Embryonic facial prominence (tissue), 1 donor: ENCODE results near the gene RYR1.
"Not testable (repeated sequence)": the region's sequence is repeated elsewhere in the genome, so short reads cannot be mapped to it uniquely, and the experiment has no call there.

Source experiments
- DNase-seq: peaks from one replicate; pipeline ENCODE4 v3.0.0-alpha.2; 2016; ENCODE audit errors: extremely low spot score

Gene RYR1

DNA sequence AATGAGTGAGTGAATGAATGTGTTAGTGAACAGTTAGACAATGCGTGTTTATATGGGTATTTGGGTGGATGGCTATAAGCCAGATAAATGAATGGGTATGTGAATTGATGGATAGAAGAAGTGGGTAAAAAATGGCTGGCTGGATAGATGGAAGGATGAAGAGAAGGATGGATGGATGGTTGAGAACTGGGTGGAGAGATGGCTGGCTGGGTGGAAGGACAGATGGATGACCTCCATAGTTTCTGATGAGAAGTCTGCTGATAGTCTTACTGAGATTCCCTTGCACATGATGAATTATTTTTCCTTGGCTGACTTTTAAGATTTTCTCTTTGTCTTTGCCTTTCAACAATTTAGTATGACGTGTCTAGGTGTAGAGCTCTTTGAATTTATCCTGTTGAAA lies 57.4 kb downstream of the RYR1 start:
- no peak for DNase-seq

DNA sequence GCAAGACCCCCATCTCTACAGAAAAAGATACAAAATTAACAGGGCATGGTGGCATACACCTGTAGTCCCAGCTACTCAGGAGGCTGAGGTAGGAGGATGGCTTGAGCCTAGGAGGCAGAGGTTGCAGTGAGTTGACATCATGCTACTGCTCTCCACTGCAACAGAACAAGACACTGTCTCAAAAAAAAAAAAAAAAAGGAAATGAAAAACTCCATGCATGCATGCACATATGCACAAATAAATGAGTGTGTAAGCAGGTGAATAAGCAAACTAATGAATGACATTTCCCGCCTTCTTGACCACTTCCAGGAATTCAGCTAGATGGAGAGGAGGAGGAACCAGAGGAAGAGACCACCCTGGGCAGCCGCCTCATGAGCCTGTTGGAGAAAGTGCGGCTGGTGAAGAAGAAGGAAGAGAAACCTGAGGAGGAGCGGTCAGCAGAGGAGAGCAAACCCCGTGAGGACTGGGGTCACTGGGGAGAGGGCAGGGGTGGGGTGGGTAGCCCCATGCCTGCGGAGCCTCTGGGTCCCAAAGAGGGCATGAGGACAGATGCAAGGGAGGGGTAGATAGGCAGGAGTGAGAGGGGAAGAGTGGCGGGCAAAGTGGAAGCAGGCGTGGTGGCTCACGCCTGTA lies 58.8 kb downstream of the RYR1 start:
- no peak for DNase-seq

DNA sequence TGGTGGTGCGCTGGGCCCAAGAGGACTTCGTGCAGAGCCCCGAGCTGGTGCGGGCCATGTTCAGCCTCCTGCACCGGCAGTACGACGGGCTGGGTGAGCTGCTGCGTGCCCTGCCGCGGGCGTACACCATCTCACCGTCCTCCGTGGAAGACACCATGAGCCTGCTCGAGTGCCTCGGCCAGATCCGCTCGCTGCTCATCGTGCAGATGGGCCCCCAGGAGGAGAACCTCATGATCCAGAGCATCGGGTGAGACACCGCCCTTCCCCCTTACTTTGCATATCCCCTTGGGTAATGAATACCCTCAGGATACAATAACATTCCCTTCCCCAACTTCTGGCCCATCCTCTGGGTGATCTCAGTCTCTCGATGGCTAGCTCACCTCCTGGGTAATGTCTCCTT lies 60.9 kb downstream of the RYR1 start:
- DNase-seq = no peak

DNA sequence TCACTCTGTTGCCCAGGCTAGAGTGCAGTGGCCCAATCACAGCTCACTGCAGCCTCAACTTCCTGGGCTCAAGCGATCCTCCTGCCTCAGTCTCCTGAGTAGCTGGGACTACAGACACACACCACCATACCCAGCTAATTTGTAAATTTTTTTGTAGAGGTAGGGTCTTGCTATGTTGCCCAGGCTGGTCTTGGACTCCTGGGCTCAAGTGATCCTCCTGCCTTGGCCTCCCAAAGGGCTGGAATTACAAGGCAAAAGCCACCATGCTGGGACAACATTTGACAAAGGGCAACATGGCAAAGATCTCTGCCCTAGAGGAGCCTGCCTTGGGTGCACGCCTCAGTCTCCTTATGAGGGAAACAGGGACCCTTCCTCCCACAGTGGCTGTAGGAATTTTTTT lies 61.9 kb downstream of the RYR1 start:
- DNase-seq = not testable (repeated sequence)

DNA sequence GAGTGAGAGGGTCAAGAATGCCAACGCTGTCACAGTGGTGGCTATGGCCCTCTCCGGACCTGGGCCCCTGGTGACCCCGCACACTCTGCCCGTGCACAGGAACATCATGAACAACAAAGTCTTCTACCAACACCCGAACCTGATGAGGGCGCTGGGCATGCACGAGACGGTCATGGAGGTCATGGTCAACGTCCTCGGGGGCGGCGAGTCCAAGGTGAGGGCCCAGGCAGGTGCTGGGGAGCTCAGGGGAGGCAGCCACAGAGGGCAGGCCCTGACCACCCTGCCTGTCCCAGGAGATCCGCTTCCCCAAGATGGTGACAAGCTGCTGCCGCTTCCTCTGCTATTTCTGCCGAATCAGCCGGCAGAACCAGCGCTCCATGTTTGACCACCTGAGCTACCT lies 62.6 kb downstream of the RYR1 start:
- no peak for DNase-seq

DNA sequence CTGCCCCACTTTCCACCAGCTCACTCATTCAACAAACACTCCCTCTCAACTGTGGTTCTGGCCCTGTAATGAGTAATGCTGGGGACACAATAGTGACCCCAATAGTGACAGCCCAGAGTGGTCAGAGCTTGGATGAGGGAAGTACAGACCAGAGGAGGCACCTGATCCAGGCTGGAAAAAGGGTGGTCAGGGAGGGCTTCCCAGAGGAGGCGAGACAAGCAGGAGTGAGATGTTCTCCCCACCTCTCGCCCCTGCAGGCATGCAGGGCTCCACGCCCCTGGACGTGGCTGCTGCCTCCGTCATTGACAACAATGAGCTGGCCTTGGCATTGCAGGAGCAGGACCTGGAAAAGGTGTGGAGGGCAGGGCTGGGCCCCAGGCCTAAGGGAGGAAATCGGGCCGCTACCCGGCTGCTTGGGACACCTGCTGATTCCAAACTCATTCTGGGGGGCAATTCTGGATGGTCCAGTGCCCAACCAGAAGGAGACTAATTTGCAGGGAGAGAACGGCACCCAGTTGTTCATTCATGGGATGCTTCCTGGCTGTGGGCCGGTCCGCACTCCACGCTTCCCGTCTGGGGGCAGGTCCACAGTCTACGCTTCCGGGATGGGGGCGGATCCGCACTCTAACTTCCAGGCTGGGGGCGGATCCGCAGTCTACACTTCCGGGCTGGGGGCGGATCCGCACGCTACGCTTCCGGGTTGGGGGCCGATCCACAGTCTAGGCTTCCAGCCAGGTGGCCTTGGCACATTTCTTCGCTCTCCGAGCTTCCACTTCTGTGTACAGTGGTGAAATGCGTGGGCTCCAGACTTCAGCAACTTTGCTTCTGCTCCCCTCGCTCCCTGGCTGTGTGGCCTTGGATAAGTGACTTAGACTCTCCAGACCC lies 63.4 kb downstream of the RYR1 start:
- no peak for DNase-seq

DNA sequence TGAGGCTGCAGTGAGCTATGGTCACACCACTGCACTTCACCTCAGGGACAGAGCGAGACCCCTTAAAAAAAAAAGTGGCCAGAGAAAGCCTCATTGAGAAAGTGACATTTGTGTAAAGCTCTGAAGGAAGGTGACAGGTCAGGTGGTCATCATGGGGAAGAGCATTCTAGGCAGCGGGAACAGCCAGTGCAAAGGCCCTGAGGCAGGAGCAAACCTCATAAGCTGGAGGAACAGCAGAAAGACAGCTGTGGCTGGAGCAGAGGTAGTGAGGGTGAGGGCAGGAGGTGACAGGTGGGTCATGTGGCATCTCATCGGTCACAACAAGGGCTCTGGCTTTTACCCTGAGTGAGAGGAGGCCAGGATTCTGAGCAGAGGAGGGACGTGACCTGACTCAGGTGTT lies 64.4 kb downstream of the RYR1 start:
- no peak for DNase-seq

DNA sequence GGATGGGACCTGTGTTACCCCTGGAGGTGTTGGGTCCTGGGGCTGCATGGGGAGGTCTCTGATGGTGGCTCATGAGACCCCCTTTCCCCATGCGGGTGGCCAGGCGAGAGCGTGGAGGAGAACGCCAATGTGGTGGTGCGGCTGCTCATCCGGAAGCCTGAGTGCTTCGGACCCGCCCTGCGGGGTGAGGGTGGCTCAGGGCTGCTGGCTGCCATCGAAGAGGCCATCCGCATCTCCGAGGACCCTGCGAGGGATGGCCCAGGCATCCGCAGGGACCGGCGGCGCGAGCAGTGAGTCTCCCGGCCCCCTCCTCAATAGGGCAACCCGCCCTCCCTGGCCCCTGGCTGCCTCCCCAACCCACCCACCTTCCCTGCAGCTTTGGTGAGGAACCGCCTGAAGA lies 66.0 kb downstream of the RYR1 start:
- no peak for DNase-seq

DNA sequence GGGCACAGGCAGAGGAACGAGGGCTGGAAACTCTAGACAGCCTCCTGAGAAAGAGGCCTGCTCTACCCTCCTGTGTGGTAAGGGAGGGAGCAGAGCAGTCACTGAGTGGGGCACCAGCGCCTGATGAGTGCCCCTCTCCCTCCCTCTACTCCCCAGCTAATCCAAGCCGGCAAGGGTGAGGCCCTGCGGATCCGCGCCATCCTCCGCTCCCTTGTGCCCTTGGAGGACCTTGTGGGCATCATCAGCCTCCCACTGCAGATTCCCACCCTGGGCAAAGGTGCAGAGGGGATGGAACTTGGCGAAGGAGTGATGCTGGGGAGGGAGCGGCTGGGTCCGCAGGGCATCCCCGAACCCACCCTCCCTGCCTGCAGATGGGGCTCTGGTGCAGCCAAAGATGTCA lies 67.0 kb downstream of the RYR1 start:
- DNase-seq = no peak

DNA sequence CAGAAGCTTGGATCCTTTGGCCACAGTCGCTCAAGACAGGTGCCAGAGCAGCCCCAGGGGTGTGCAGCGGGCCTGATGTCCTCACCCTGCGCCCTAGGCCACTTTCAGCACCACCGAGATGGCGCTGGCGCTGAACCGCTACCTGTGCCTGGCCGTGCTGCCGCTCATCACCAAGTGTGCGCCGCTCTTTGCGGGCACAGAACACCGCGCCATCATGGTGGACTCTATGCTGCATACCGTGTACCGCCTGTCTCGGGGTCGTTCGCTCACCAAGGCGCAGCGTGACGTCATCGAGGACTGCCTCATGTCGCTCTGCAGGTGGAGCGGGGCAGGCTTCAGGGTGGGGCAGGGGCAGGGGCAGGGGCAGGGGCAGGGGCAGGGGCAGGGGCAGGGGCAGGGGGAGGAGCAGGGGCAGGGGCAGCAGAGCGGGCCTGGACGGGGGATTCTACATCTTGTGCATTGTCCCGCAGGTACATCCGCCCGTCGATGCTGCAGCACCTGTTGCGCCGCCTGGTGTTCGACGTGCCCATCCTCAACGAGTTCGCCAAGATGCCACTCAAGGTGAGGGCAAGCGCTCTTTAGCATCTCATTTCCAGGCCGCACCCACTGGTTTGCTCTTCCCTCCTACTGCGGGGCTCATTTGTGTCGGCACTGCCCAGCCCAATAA lies 69.1 kb downstream of the RYR1 start:
- no peak for DNase-seq

DNA sequence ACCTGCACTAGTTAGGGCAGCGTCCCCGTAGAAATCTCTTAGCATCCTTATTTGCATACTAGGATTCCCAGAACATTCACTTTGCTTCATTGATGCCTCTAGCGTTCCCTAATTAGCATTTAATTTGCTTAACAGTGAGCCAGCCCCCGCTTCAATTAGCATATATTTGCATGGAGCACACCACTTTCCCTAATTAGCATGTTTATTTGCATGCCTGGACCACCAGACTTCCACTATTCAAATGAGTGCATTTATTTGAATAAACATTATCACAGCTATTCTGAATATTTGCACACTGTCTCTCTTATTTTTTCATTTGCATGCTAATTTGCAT lies 69.6 kb downstream of the RYR1 start:
- DNase-seq = no peak

DNA sequence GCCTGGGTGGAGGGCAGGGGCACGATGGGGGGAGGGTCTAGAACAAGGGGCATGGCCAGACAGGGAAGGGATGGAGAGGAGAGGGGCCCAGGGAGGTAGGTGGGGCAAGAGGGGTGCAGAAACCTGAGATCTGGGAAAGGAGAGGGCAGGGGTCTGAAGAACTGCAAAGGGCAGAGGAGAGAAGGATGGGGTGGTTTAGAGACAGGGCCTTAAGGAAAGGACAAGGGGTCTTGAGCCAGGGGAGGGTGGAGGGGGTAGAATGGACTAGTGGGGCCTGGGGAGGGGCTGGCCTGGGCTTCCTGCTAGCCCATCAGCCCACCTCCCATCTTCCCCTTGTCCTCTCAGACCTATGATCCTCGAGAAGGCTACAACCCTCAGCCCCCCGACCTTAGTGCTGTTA lies 72.5 kb downstream of the RYR1 start:
- DNase-seq = no peak

DNA sequence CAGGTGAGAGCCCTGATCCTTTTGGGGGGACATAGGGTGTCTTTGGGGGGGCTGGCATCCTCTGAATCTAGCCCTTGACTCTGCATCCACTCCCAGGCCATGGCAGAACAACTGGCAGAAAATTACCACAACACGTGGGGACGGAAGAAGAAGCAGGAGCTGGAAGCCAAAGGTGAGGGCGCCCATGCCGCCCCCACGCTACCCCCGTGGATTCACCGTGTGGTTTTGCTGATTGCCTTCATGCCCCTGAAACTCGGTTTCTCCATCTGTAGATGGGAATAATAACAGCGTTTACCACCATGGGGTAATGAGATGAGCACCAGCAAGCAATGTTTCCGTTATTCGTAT lies 72.9 kb downstream of the RYR1 start:
- no peak for DNase-seq

DNA sequence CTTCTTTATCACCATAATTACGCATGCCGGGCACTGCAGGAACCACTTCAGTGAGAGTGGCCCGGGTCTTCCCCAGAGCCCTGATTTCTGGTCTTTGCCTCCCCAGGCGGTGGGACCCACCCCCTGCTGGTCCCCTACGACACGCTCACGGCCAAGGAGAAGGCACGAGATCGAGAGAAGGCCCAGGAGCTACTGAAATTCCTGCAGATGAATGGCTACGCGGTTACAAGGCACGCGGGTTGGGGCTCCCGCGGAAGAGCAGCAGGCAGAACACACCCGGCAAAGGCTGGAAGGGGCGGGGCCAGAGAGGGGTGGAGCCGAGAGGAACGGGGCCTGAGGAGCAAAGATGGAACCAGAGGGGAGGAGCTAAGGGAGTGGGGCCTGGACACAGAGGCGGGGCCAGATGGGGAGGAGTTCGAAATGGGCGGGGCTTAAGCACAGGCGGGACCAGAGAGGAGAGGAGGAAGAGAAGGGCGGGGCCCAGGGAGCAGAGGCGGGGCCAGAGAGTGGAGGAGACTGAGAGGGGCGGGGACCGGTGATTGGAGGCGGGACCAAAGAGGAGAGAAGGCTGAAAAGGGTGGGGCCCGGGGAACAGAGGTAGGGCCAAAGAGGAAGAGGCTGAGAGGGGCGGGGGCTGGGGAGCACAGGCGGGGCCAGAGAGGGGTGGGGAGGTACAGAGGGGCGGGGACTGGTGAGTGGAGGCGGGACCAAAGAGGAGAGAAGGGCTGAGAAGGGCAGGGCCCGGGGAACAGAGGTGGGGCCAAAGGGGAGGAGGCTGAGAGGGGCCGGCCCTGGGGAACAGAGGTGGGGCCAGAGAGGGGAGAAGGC lies 73.4 kb downstream of the RYR1 start:
- no peak for DNase-seq

DNA sequence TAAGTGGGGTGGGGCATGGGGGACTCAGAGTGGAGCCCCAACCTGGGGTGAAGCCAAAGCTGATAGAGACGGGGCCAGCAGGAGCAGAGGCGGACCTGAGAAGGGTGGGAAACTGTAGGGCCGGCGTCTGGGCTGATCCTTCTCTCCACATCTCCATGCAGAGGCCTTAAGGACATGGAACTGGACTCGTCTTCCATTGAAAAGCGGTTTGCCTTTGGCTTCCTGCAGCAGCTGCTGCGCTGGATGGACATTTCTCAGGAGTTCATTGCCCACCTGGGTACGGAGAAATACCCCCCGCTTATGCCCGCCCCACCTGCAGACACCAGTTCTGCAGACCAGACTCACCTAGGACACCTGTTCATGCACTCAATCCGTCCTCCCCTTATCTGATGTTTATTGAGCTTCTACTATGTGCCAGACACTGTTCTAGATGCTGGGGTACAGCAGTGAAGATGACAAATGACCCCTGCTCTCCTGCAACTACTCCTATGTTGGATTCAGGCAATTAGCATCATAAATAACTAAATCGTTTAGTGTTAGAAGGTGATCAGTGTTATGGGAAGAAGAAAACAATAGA lies 74.1 kb downstream of the RYR1 start:
- no peak for DNase-seq

DNA sequence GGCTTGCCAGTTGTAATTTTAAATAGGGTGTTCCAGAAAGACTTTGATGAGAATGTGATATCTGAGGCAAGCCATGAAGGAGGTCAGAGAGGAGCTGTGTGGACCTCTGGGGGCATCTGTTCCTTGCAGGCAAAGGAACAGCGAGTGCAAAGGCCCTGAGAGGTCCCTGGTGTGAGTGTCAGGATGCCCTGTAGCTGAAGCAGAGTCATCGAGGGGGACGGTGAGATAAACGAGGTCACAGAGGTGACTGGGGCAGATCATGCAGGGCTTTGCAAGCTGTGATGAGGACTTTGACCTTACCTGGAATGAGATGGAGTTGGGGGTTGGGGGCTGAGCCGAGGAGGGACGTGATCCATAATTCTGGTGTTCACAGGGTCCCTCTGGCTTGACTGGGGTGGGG lies 75.0 kb downstream of the RYR1 start:
- no peak for DNase-seq

DNA sequence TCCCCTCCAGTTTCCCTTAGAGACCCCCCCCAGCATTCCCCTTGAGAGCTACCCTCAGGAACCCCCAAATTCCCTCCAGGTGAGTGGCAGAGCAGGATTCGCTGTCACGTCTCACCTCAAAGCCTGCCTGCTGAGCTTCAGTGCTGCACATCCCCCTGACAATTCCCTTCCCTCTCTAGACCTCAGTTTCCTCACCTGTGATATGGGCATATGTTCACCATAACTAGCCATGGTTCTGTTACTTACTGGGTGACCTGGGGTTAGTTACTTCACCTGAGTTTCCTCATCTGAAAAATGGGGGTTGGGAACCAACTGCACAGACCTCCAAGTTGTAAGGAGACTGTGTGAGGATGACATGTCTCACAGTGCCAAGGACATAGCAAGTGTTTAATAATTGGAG lies 75.5 kb downstream of the RYR1 start:
- DNase-seq = no peak

DNA sequence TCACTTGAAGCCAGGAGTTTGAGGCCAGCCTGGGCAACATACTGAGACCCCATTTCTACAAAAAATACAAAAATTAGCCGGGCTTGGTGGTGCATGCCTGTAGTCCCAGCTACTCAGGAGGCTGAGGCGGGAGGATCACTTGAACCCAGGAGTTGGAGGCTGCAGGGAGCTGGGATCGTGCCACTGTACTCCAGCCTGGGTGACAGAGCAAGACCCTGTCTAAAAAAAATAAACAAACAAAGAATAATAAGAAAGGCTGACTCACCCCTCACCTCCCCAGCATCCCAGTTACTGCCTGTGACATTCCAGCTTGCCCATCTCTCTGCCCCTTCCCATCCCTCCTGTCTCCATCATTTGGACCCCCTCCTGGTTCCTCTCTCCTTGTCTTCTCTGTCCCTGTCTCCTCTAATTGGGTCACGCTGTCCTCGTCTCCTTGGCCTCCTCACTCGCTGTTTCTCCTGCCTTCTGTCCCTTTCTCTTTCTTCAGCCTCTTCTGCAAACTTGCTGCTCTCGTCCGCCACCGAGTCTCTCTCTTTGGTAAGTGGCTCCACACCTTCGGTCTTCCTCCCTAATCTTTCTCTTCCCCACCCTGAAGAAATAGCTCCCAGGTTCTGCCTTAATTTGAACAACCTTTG lies 77.7 kb downstream of the RYR1 start:
- no peak for DNase-seq

DNA sequence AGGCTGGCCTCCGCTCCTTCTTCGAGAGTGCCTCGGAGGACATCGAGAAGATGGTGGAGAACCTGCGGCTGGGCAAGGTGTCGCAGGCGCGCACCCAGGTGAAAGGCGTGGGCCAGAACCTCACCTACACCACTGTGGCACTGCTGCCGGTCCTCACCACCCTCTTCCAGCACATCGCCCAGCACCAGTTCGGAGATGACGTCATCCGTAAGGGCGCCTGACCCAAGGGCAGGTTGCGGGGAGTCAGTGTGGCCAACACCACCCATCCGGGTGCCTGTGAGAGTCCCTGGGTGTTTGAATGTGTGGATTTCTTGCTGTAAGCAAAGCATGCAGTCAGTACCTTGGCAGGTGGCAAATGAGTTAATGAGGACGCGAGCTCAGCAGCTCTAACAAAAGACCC lies 78.8 kb downstream of the RYR1 start:
- no peak for DNase-seq

DNA sequence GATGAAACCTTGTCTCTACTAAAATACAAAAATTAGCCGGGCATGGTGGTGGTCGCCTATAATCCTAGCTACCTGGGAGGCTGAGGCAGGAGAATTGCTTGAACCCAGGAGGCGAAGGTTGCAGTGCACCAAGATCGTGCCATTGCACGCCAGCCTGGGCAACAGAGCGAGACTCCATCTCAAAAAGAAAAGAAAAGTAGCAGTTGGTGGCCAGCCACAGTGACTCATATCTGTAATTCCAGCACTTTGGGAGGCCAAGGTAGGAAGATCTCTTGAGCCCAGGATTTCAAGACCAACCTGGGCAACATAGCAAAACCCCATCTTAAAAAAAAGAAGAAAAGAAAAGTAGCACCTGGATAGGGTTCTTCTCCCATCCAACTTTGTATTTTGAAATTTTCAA lies 79.7 kb downstream of the RYR1 start:
- DNase-seq = not testable (repeated sequence)

DNA sequence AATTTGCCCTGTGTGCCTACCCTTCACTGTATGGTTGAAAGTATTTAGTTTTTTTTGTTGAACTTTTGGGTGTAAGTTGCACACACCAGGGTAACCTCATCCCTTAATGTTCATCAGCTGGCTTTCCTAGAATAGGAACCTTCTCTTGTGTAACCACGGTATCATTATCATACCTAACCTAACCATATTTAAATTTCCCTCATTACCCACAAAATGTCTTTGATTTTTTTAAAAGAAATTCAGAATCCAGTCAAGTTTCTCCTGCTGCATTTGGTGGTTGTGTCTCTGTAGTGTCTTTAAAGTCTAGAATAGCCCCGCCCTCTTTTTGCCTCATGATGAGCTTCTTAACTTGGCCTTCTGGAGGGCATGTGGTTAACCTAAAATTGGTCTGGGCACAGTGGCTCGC lies 80.3 kb downstream of the RYR1 start:
- DNase-seq = no peak
